Daoy (cell line): ENCODE results near the gene GDPD4. TPM values are rescaled to one million over a fixed set of nuclear protein-coding genes. Genes with fewer than 3 reads are reported as not detected.

Source experiments
- DNase-seq: peaks from one replicate; pipeline ENCODE4 v3.0.0-alpha.2; 2015; ENCODE audit warnings: low read depth
- total RNA-seq: library from RNA; depleted of rRNA; stranded (reverse); fragments of >200 nt; shearing (Covaris generic); gene quantifications from 2 replicates; pipeline ENCODE4 v1.2.3, GENCODE V29; 2014; rRNA removed

The GDPD4 gene
- total RNA-seq, 1 experiment from 2014 or later, result not detected

- DNase-seq, result no peak
Observed at GRCh38 chr11:77175869-77176539, 125.5 kb downstream of the GDPD4 start.

GRCh38 chr11:77175021-77175842 lies 126.3 kb downstream of the GDPD4 start:
- no peak for DNase-seq

DNA sequence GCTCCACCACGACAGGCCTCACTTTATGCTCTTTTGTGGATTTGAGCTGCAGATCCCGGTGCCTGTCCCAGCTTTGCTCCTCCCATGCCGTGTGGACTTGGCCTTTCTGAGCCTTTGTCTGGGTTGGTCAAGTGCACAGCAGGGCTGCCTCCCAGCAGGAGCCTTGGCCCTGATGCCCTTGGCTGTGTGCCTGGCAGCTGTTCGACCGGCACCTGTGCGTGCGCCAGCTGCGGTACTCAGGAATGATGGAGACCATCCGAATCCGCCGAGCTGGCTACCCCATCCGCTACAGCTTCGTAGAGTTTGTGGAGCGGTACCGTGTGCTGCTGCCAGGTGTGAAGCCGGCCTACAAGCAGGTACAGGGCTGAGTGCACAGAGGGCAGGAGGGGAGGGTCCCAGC lies 126.9 kb downstream of the GDPD4 start:
- DNase-seq, result no peak

- no peak for DNase-seq
Observed at GRCh38 chr11:77173494-77173893, 128.0 kb downstream of the GDPD4 start.

DNA sequence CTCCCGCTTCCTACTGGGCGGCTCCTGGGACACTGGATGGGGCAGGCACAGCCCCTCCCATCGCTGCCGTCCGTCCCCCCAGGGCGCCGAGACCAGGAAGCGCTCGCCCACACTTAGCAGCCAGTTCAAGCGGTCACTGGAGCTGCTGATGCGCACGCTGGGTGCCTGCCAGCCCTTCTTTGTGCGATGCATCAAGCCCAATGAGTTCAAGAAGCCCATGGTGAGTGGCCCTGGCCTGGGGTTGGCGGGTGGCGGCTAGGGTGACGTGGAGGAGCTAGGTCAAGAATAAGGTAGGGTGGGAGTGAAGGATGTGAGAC lies 128.9 kb downstream of the GDPD4 start:
- peak; percentile 26 for DNase-seq

DNA sequence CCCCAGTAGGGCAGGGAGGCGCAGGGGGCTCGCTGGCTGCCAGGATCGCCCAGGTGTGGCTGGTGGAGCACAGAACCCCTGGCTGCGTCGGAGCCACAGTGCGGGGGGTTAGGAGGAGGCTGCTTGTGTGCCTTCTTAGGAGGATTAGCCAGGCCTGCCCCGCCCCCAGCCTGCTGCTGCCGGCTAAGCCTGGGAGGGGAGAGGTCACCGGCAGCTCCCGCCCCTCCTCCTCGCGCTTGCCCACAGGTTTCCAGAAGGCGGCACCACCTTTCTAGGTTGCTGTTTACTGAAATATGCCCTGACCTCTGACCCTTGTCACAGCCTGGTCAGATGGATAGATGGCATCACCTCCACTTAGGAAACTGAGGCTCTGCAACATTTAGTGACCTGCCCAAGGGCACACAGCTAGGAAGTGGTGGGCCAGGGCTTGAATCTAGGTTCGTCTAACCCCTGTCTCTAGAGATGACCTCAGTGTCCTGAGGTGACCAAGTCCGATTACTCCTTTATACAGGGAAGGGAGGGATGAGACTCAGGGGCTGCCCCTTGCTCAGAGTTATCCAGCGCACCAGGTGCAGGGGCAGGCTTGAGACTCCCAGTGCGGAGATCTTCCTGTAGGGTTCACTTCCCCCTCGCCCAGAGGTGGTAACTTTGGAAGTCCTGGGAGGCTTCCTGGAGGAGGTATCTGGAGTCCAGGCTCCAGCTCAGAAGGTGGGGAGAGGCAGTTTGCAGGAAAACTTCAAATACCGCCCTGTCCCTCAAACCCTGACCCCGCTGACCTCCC lies 129.4 kb downstream of the GDPD4 start:
- DNase-seq, result no peak

- DNase-seq, result no peak
Observed at GRCh38 chr11:77171254-77171653, 130.2 kb downstream of the GDPD4 start.

DNA sequence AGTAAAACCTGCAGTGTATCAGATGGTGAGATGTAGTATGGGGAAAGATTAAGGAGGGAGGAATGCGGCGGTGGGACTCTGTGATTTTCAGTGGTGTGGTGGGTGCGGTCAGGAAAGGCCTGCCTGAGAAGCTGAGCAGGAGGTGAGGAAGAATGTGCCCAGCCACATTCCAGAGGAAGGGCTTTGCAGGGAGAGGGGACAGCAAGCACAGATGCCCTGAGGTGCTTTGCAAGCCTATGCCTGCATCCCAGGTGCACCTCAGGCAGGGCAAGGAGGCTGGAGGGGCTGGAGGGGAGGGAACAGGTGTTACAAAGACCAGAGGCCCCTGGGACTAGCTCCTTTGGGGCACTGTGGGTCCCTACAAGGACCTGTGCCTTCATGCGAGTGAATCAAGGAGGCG lies 131.4 kb downstream of the GDPD4 start:
- no peak for DNase-seq

GRCh38 chr11:77167791-77168190 lies 133.7 kb downstream of the GDPD4 start:
- DNase-seq, result no peak

GRCh38 chr11:77167111-77167626 lies 134.3 kb downstream of the GDPD4 start:
- DNase-seq, result no peak

Other genes with a start within 250 kb of the GDPD4 start
- gene CAPN5, start 234.7 kb downstream of the GDPD4 start, total RNA-seq, result 2.7 and 5.5 TPM in 2 replicates
- not detected in 2 replicates for gene OMP, start 198.8 kb downstream of the GDPD4 start, total RNA-seq
- gene MYO7A, start 173.4 kb downstream of the GDPD4 start, total RNA-seq, result 0.40 TPM in 1 of 2 replicates, not detected in the other
- gene PAK1, start 172.4 kb upstream of the GDPD4 start, total RNA-seq, result 21.9 and 56.0 TPM in 2 replicates